Panc1 (cell line): ENCODE results near the gene DNAJA1. TPM values are rescaled to one million over a fixed set of nuclear protein-coding genes. Genes with fewer than 3 reads are reported as not detected.

ENCODE experiments used
- ATAC-seq: fragments of 200-7000 bp; cut with Tn5 transposase; 2 replicates; pipeline ENCODE4 v1.9.1; 2020; ENCODE audit warnings: mild to moderate bottlenecking, moderate library complexity
- BruUV-seq: library from RNA; stranded (reverse); fragments of 400-500 nt; replicated peaks from 2 replicates; lab custom pipeline; 2021; lab: Mats Ljungman, UMichigan
- CTCF ChIA-PET: fragments of 300-600 bp; sonication (Branson Sonifier 250); formaldehyde crosslinking; loops from one replicate; lab custom pipeline; 2022; ENCODE audit warnings: antibody characterized with exemption; lab: Charles Lee
- POLR2A ChIA-PET: fragments of 300-600 bp; sonication (Branson Sonifier 250); formaldehyde crosslinking; loops from one replicate; lab custom pipeline; 2022; ENCODE audit warnings: antibody characterized with exemption; lab: Charles Lee
- DNase-seq: peaks from one replicate; pipeline ENCODE4 v3.0.0-alpha.2; 2010; ENCODE audit warnings: low read depth, low spot score
- H3K27ac ChIP-seq: 2 replicates; pipeline ENCODE4 v1.5.1; 2011; ENCODE audit warnings: mild to moderate bottlenecking, low read length, inconsistent platforms
- H3K27me3 ChIP-seq: fragments of 200-500 bp; sonication (Bioruptor generic); 2 replicates; pipeline ENCODE4 v1.6.0; 2014; ENCODE audit warnings: low read length, inconsistent platforms; ENCODE audit not compliant: control insufficient read depth, insufficient read depth
- H3K36me3 ChIP-seq: fragments of 200-500 bp; sonication (Bioruptor generic); 2 replicates; pipeline ENCODE4 v1.5.1; 2014; ENCODE audit warnings: inconsistent platforms, mild to moderate bottlenecking, low read length, moderate library complexity; ENCODE audit not compliant: control insufficient read depth, insufficient read depth
- H3K4me1 ChIP-seq: 2 replicates; pipeline ENCODE4 v1.5.1; 2011; ENCODE audit warnings: inconsistent platforms, mild to moderate bottlenecking, low read length, moderate library complexity; ENCODE audit not compliant: control insufficient read depth, insufficient read depth
- H3K4me3 ChIP-seq, 2 experiments: 2 replicates each; pipeline ENCODE4 v1.5.1; 2011 to 2012; ENCODE audit warnings: low read depth in 2 of 2, low read length in 2 of 2, mild to moderate bottlenecking in 2 of 2, inconsistent platforms in 1 of 2, moderate library complexity in 1 of 2
- H3K9me3 ChIP-seq: fragments of 200-500 bp; sonication (Bioruptor generic); 2 replicates; pipeline ENCODE4 v1.5.1; 2014; ENCODE audit warnings: low read depth, mild to moderate bottlenecking, inconsistent platforms, low read length, moderate library complexity; ENCODE audit not compliant: control insufficient read depth, insufficient read depth
- CTCF ChIP-seq: fragments of 450-650 bp; IDR thresholded peaks from 2 replicates; pipeline ENCODE4 v1.5.1; 2017; ENCODE audit warnings: mild to moderate bottlenecking
- POLR2AphosphoS5 ChIP-seq: IDR thresholded peaks from 2 replicates; pipeline ENCODE4 v1.6.1; 2012; ENCODE audit warnings: mild to moderate bottlenecking, low read depth, low read length, moderate library complexity
- SIN3A ChIP-seq: IDR thresholded peaks from 2 replicates; pipeline ENCODE4 v1.6.1; 2012; ENCODE audit warnings: low read depth, mild to moderate bottlenecking, low read length, moderate library complexity, borderline replicate concordance; ENCODE audit not compliant: insufficient read depth
- TCF7L2 ChIP-seq: IDR thresholded peaks from 2 replicates; pipeline ENCODE4 v1.6.1; 2011; ENCODE audit warnings: mild to moderate bottlenecking, low read depth, low read length, inconsistent platforms
- in situ Hi-C: cut with HindIII; loops from 2 replicates; pipeline ENCODE4 v1.10.0; 2016; ENCODE audit warnings: low sequenced_read_pairs, low pct_unique_long_range_greater_than_20kb
- intact Hi-C: fragments of 100-400 bp; cut with micrococcal nuclease; formaldehyde crosslinking; loops from one replicate; pipeline ENCODE4 v1.10.0; 2022; ENCODE audit not compliant: unreplicated experiment
- total RNA-seq: library from RNA; stranded (reverse); gene quantifications from one replicate; pipeline ENCODE4 v1.2.1, GENCODE V29; 2021; ENCODE audit not compliant: unreplicated experiment
- TF ChIP-seq, protein P1 (sequence below), 2 experiments: IDR thresholded peaks; 2 replicates each; pipeline ENCODE4 v1.6.1; 2011 to 2012; ENCODE audit warnings: low read depth in 2 of 2, control low read depth in 1 of 2, low read length in 1 of 2, mild to moderate bottlenecking in 1 of 2, moderate library complexity in 1 of 2; ENCODE audit not compliant: insufficient read depth in 1 of 2

DNAJA1 gene
- total RNA-seq, 1 experiment from 2014 or later, result 246 TPM

DNA sequence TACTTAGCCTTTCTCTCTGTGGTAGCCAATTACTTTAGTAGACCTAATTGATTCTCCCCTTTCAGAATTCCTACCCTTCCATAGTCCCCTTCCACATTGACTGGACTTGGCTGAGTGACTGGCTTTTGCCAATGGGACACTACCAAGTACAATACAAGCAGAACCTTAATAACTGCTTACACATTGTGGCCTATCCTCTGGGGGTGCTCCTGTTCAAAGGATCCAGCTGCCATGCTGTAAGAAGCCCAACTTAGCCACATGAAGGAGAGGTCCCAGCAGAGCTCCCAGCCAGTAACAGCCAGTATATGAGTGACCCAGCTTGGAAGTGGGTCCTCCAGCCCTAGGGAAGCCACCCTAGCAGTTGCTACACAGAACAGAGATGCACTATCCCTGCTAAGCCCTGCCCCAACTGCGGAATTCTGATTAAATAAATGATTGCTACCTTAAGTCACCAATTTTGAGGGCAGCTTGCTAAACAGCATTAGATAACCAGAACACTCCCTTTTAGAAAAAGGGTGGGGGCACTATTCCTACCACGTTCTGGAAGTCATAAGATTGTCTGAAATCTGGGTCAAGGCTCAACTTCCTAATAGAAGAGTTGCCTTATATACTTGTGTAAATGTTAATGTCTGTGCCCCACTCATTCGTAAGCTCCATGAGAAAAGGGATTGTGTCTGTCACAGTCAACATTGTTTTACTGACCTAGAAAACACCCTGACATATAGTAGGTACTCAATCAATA lies 12.6 kb upstream of the DNAJA1 start:
- Histone ChIP-seq H3K4me1 (no peaks in the 10 kb centered on the region), H3K36me3 (no peaks in the 10 kb centered on the region), H3K4me3 (no peak overlapping the region), H3K27me3 (no peaks in the 10 kb centered on the region), H3K27ac (no peak overlapping the region), H3K9me3 (no peaks in the 10 kb centered on the region)
- ChIA-PET POLR2A (interaction anchor here (0.6 to 1.5 kb wide), 2 partner anchors 9 to 1737 kb away, joined by 4 to 7 read pairs; no protein-coding TSS in a partner anchor), CTCF (no interaction called here)
- in situ Hi-C loops (no loop called here), intact Hi-C loops (no loop called here)
- TF ChIP-seq CTCF (no peak), POLR2AphosphoS5 (no peak), TCF7L2 (no peak), SIN3A (no peak)
- TF ChIP-seq, protein P1, sequence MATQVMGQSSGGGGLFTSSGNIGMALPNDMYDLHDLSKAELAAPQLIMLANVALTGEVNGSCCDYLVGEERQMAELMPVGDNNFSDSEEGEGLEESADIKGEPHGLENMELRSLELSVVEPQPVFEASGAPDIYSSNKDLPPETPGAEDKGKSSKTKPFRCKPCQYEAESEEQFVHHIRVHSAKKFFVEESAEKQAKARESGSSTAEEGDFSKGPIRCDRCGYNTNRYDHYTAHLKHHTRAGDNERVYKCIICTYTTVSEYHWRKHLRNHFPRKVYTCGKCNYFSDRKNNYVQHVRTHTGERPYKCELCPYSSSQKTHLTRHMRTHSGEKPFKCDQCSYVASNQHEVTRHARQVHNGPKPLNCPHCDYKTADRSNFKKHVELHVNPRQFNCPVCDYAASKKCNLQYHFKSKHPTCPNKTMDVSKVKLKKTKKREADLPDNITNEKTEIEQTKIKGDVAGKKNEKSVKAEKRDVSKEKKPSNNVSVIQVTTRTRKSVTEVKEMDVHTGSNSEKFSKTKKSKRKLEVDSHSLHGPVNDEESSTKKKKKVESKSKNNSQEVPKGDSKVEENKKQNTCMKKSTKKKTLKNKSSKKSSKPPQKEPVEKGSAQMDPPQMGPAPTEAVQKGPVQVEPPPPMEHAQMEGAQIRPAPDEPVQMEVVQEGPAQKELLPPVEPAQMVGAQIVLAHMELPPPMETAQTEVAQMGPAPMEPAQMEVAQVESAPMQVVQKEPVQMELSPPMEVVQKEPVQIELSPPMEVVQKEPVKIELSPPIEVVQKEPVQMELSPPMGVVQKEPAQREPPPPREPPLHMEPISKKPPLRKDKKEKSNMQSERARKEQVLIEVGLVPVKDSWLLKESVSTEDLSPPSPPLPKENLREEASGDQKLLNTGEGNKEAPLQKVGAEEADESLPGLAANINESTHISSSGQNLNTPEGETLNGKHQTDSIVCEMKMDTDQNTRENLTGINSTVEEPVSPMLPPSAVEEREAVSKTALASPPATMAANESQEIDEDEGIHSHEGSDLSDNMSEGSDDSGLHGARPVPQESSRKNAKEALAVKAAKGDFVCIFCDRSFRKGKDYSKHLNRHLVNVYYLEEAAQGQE (IDR thresholded peaks at IDR 0.05; ENCODE audit: insufficient read depth in 1 of 2, low read depth in 2 of 2, low read length in 1 of 2), result no peak
- no TSS peak for BruUV-seq
- DNase-seq (no peak), ATAC-seq (no peak)

DNA sequence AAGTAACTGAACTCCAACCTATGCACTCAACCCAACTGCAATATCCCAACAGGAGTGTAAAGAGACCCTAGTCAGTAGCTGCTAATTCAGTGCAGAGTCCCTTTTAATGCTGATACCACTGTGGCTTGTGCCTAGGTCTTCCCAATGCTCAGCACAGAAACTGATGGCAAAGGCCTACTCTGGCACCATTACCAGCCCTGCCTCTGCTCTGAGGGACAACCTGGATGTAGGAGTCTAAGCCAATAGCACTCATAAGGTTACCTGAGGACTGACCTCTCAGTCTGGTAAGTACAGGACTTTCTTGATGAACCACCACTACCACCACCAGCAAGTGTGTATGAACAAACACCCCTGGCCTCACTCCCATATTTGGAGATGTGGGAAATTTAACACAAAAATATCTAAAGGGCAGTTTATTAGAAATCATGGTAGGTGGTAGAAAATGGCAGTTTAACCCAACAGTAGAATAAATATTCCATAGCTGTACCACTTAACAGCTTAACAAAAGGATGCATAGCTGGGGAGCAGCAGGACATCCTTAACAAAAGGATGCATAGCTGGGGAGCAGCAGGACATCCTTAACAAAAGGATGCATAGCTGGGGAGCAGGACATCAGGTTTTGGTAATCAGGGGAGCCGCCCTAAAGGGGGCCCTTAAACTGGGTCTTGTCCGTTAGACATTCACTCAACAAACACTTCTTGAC lies 11.0 kb upstream of the DNAJA1 start:
- no TSS peak for BruUV-seq
- no peak for DNase-seq
- intact Hi-C loops, result no loop called here
- H3K4me1 ChIP-seq, result no peaks in the 10 kb centered on the region
- H3K9me3 ChIP-seq, result no peaks in the 10 kb centered on the region
- no peak overlapping the region for H3K4me3 ChIP-seq
- no peak for ATAC-seq
- no peaks in the 10 kb centered on the region for H3K27me3 ChIP-seq
- no peaks in the 10 kb centered on the region for H3K36me3 ChIP-seq
- in situ Hi-C loops, result no loop called here
- TF ChIP-seq CTCF (no peak), SIN3A (no peak)
- TF ChIP-seq, protein P1 (IDR thresholded peaks at IDR 0.05; ENCODE audit: insufficient read depth in 1 of 2, low read depth in 2 of 2, low read length in 1 of 2), result no peak
- ChIA-PET POLR2A (no interaction called here), CTCF (no interaction called here)
- H3K27ac ChIP-seq, result no peak overlapping the region
